ENCODE data around the gene SGCD. TPM values are rescaled to one million over a fixed set of nuclear protein-coding genes. Genes with fewer than 3 reads are reported as not detected.

SGCD gene
- total RNA-seq, 1 experiment from 2014 or later: not detected

DNA sequence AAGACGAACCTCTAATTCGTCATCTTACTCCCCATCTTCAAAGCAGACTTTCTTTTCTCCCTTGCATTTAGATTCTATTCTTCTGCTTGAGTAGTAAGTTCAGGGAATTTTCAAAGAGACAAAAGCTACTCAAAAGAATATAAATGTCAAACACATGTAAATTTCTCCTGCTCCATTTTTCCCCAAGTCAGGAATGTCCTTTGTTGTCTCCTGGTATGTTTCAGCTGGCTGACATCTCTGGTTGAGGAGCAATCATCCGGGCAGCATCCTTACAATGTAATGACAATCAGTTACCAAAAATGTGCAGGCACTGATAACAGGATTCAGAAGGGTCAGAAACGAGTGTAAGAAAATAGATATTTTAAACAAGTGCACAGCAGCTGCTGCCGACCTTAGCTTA is 475.5 kb downstream of the SGCD start:
- H3K27ac ChIP-seq (ENCODE audit: low read depth, low read length): no peak overlapping the region
- CTCF ChIA-PET: no interaction called here
- no TSS peak for BruUV-seq (replicated peaks)
- H3K4me2 ChIP-seq (ENCODE audit: low read length): no peak overlapping the region
- RAD21 ChIA-PET (ENCODE audit: low non-redundant PET in 1 of 2, low total read pairs in 2 of 2, uncharacterized antibody in 2 of 2, unreplicated experiment in 2 of 2): no interaction called here
- DNase-seq (ENCODE audit: low read depth, low spot score) (no peak), ATAC-seq (no peak)
- H3K36me3 ChIP-seq (ENCODE audit: control insufficient read depth in 1 of 2, insufficient read depth in 2 of 2, low read length in 2 of 2): no peaks in the 10 kb centered on the region
- H3K9ac ChIP-seq (ENCODE audit: low read length): no peak overlapping the region
- no peaks in the 10 kb centered on the region for H3K4me1 ChIP-seq (ENCODE audit: control insufficient read depth in 1 of 2, insufficient read depth in 2 of 2, low read length in 2 of 2)
- POLR2A ChIA-PET: no interaction called here
- no peaks in the 10 kb centered on the region for H4K20me1 ChIP-seq (ENCODE audit: insufficient read depth)
- no peaks in the 10 kb centered on the region for H3K9me3 ChIP-seq (ENCODE audit: control insufficient read depth in 1 of 2, insufficient read depth in 1 of 2, low read depth in 1 of 2, low read length in 2 of 2)
- no peak overlapping the region for H3K4me3 ChIP-seq (replicated peaks in 1 of 2; ENCODE audit: low read depth in 1 of 2, low read length in 2 of 2)
- no peaks in the 10 kb centered on the region for H3K9me2 ChIP-seq (ENCODE audit: insufficient read depth)
- no peak overlapping the region for H2AFZ ChIP-seq (ENCODE audit: low read depth, low read length, poor library complexity, severe bottlenecking)
- H3K79me2 ChIP-seq (ENCODE audit: insufficient read depth, low read length): no peaks in the 10 kb centered on the region
- no peaks in the 10 kb centered on the region for H3K27me3 ChIP-seq (ENCODE audit: insufficient read depth, low read length)
- TF ChIP-seq CBX3 (IDR thresholded peaks at IDR 0.05; ENCODE audit: low read depth) (no peak), JUND (IDR thresholded peaks at IDR 0.05) (no peak), EZH2phosphoT487 (IDR thresholded peaks at IDR 0.05; ENCODE audit: borderline replicate concordance) (no peak), ELF1 (IDR thresholded peaks at IDR 0.05; ENCODE audit: borderline replicate concordance, low read depth) (no peak), CEBPB (IDR thresholded peaks at IDR 0.05; ENCODE audit: low read depth) (no peak), SRF (IDR thresholded peaks at IDR 0.05; ENCODE audit: low read depth) (no peak), ZFX (IDR thresholded peaks at IDR 0.05) (no peak), TCF7L2 (IDR thresholded peaks at IDR 0.05; ENCODE audit: borderline replicate concordance, extremely low read depth, insufficient read depth, insufficient read length) (no peak), EZH2 (IDR thresholded peaks at IDR 0.05) (no peak)
- TF ChIP-seq, protein P1, sequence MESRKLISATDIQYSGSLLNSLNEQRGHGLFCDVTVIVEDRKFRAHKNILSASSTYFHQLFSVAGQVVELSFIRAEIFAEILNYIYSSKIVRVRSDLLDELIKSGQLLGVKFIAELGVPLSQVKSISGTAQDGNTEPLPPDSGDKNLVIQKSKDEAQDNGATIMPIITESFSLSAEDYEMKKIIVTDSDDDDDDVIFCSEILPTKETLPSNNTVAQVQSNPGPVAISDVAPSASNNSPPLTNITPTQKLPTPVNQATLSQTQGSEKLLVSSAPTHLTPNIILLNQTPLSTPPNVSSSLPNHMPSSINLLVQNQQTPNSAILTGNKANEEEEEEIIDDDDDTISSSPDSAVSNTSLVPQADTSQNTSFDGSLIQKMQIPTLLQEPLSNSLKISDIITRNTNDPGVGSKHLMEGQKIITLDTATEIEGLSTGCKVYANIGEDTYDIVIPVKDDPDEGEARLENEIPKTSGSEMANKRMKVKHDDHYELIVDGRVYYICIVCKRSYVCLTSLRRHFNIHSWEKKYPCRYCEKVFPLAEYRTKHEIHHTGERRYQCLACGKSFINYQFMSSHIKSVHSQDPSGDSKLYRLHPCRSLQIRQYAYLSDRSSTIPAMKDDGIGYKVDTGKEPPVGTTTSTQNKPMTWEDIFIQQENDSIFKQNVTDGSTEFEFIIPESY (IDR thresholded peaks at IDR 0.05; ENCODE audit: extremely low read depth, insufficient replicate concordance, low read length): no peak
- TF ChIP-seq, protein P2, sequence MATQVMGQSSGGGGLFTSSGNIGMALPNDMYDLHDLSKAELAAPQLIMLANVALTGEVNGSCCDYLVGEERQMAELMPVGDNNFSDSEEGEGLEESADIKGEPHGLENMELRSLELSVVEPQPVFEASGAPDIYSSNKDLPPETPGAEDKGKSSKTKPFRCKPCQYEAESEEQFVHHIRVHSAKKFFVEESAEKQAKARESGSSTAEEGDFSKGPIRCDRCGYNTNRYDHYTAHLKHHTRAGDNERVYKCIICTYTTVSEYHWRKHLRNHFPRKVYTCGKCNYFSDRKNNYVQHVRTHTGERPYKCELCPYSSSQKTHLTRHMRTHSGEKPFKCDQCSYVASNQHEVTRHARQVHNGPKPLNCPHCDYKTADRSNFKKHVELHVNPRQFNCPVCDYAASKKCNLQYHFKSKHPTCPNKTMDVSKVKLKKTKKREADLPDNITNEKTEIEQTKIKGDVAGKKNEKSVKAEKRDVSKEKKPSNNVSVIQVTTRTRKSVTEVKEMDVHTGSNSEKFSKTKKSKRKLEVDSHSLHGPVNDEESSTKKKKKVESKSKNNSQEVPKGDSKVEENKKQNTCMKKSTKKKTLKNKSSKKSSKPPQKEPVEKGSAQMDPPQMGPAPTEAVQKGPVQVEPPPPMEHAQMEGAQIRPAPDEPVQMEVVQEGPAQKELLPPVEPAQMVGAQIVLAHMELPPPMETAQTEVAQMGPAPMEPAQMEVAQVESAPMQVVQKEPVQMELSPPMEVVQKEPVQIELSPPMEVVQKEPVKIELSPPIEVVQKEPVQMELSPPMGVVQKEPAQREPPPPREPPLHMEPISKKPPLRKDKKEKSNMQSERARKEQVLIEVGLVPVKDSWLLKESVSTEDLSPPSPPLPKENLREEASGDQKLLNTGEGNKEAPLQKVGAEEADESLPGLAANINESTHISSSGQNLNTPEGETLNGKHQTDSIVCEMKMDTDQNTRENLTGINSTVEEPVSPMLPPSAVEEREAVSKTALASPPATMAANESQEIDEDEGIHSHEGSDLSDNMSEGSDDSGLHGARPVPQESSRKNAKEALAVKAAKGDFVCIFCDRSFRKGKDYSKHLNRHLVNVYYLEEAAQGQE (IDR thresholded peaks at IDR 0.05; ENCODE audit: low read depth): no peak
- TF ChIP-seq, protein P3, sequence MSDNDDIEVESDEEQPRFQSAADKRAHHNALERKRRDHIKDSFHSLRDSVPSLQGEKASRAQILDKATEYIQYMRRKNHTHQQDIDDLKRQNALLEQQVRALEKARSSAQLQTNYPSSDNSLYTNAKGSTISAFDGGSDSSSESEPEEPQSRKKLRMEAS (IDR thresholded peaks at IDR 0.05): no peak
- intact Hi-C loops (cut with micrococcal nuclease): no loop called here

All from HCT116 (cell line).